Calu3 (cell line): ENCODE results near the gene HNRNPC. TPM values are rescaled to one million over a fixed set of nuclear protein-coding genes. Genes with fewer than 3 reads are reported as not detected.

Experiments used
- BruUV-seq: library from RNA; stranded (reverse); fragments of 400-500 nt; replicated peaks from 2 replicates; lab custom pipeline; 2021; lab: Mats Ljungman, UMichigan
- CTCF ChIA-PET: fragments of 300-600 bp; sonication (Branson Sonifier 250); formaldehyde crosslinking; loops from one replicate; lab custom pipeline; 2022; ENCODE audit warnings: antibody characterized with exemption; lab: Charles Lee
- DNase-seq: peaks from one replicate; pipeline ENCODE4 v3.0.0; 2022
- H3K27ac Mint-ChIP-seq: one replicate; pipeline ENCODE4 v1.8.0; 2022; ENCODE audit warnings: mixed read lengths; ENCODE audit not compliant: unreplicated experiment
- H3K27me3 Mint-ChIP-seq: one replicate; pipeline ENCODE4 v1.8.0; 2022; ENCODE audit warnings: mixed read lengths; ENCODE audit not compliant: unreplicated experiment
- H3K36me3 Mint-ChIP-seq: one replicate; pipeline ENCODE4 v1.8.0; 2022; ENCODE audit warnings: mild to moderate bottlenecking, moderate library complexity, mixed read lengths; ENCODE audit not compliant: insufficient read depth, unreplicated experiment
- H3K4me1 Mint-ChIP-seq: one replicate; pipeline ENCODE4 v1.8.0; 2022; ENCODE audit warnings: mild to moderate bottlenecking, low read depth, mixed read lengths; ENCODE audit not compliant: unreplicated experiment
- H3K4me3 Mint-ChIP-seq: one replicate; pipeline ENCODE4 v1.8.0; 2022; ENCODE audit warnings: mild to moderate bottlenecking, low read depth, moderate library complexity, mixed read lengths; ENCODE audit not compliant: unreplicated experiment
- H3K9me3 Mint-ChIP-seq: one replicate; pipeline ENCODE4 v1.8.0; 2022; ENCODE audit warnings: low read depth, mixed read lengths; ENCODE audit not compliant: unreplicated experiment
- intact Hi-C: fragments of 100-400 bp; cut with micrococcal nuclease; formaldehyde crosslinking; loops from one replicate; pipeline ENCODE4 v1.10.0; 2022; ENCODE audit not compliant: unreplicated experiment
- total RNA-seq: library from RNA; stranded (reverse); gene quantifications from 2 replicates; pipeline ENCODE4 v1.2.3, GENCODE V29; 2022
- TF ChIP-seq, protein P1 (sequence below): fragments of 200-600 bp; IDR thresholded peaks from one replicate; pipeline ENCODE4 v1.8.0; 2022; ENCODE audit warnings: antibody characterized with exemption; ENCODE audit not compliant: unreplicated experiment

Gene HNRNPC
- total RNA-seq, 1 experiment from 2014 or later = 476 TPM

DNA sequence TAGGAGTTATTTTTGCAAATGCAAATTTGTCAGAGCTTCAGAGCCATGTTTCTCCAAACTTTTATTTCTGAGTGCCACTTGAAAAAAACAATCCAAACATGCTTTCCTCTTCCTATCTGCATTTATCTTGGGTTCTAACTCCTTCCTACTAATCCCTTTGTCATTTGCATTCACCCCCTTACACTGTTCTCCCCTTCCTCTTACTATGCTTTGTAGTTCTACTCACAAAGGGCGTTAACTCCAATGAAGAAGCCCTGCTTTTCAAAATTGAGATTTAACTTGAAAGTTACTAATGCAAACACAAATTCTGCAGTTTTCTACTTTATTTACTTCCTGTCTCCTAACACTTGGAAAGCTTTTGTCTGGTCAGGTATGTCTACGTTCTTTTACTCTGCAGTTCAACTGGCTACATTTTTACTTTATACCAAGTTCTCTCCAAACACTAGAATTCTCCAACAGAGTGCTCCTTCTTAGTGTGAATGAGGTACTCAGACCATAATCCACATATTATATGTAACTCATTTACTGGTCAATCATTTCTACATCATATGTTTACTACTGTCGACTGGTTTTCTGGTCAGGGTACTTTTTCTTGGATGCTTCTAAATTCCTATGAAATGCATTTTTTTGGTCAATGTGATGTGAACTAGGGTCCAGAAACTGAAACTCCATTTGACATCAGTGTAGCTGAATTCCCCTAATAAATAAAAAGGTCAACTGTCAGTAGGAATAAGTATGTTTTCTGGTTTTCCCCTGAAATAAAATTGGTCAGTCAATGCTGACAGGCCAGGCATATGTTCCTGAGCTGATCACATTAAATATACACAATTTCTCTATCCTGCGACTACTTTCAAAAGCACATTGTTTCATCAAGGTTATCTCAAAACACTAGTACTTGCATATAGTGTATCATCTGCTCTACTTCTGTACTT is 62.2 kb downstream of the HNRNPC start:
- H3K9me3 Mint-ChIP-seq = no peaks in the 10 kb centered on the region
- TF ChIP-seq, protein P1, sequence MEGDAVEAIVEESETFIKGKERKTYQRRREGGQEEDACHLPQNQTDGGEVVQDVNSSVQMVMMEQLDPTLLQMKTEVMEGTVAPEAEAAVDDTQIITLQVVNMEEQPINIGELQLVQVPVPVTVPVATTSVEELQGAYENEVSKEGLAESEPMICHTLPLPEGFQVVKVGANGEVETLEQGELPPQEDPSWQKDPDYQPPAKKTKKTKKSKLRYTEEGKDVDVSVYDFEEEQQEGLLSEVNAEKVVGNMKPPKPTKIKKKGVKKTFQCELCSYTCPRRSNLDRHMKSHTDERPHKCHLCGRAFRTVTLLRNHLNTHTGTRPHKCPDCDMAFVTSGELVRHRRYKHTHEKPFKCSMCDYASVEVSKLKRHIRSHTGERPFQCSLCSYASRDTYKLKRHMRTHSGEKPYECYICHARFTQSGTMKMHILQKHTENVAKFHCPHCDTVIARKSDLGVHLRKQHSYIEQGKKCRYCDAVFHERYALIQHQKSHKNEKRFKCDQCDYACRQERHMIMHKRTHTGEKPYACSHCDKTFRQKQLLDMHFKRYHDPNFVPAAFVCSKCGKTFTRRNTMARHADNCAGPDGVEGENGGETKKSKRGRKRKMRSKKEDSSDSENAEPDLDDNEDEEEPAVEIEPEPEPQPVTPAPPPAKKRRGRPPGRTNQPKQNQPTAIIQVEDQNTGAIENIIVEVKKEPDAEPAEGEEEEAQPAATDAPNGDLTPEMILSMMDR = no peak
- peaks cover 95% of the 10 kb centered on the region for H3K36me3 Mint-ChIP-seq
- H3K4me3 Mint-ChIP-seq = no peak overlapping the region
- peaks cover 36% of the 10 kb centered on the region for H3K4me1 Mint-ChIP-seq
- BruUV-seq = no TSS peak
- no peak for DNase-seq
- peak overlapping the region; percentile 18 for H3K27ac Mint-ChIP-seq
- no peaks in the 10 kb centered on the region for H3K27me3 Mint-ChIP-seq
- CTCF ChIA-PET = interaction anchor here (0.6 kb wide), 1 partner anchor 228 kb away, joined by 3 read pairs; no protein-coding TSS in a partner anchor
- intact Hi-C loops = no loop called here

DNA sequence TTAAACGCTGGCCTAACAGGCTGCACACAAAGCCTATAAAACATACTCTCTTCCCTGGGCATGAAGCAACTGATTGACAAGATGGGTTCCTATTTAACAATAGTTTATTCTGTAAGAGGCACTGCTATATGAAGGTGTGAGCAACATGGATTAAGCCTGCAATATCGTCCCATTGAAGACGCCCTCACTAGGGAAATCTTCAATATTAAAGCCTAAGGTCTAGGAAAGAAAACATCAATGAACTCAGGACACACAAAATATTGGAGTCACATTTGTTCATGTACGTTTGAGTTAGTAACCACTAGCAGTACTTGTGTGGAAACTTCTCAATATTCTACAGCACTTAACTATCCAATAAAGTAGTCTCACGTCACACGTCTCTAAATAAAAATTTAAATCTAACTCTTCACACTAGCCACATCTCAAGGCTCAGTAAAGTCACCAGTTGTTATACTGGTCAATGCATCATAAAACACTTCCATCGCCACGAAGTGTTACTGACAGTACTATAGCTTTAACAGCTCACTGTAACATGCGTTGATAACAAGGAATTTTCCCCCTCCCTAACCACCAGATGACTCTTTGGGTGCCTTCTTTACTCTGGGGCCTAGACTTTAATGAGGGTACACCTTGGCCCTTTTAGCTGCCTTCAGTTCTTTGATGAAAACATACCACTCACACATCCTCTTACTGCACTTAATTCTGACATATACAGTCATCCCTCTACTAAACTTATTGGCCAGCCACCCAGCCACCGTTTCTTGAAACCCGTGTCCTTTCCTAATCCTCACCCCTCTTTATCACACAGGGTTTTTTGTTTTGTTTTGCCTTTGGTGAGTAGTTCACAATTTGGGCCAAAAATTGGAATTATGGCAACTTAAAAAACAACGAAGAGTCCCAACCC is 63.3 kb downstream of the HNRNPC start:
- no peak overlapping the region for H3K4me3 Mint-ChIP-seq
- no peaks in the 10 kb centered on the region for H3K9me3 Mint-ChIP-seq
- peaks cover 29% of the 10 kb centered on the region for H3K4me1 Mint-ChIP-seq
- CTCF ChIA-PET = no interaction called here
- TF ChIP-seq, protein P1 = no peak
- H3K36me3 Mint-ChIP-seq = peaks cover 93% of the 10 kb centered on the region
- H3K27ac Mint-ChIP-seq = peak overlapping the region; percentile 24
- DNase-seq = no peak
- no peaks in the 10 kb centered on the region for H3K27me3 Mint-ChIP-seq
- BruUV-seq = no TSS peak
- intact Hi-C loops = no loop called here

DNA sequence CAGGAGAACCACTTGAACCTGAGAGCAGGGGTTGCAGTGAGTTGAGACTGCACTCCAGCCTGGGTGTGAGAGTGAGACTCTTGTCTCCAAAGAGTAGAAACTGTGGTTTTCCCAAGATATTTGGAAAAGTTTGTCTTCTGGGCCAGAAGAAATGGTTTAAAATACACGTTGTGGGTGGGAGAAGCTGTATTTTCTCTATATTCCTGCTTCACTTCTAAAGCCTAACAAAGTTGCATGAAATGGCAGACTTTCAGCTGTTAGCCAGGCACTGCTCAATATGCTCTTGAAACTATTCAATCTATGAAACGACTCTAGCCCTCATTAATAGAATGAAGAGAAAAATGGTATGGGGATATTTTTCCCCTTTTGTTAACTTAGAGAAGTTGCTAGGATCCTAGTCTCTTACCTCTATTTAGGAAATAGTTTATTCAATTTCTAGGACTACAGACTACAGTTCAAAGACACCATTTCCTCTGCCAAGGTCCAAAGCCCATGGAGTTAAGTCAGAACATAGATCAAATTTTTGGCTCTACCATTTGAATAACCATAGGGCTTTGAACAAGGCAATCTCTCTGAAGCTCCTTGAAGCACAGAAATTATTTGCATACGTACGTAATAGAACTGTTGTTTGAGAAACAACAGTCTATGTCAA is 64.1 kb downstream of the HNRNPC start:
- BruUV-seq = no TSS peak
- no peak overlapping the region for H3K4me3 Mint-ChIP-seq
- CTCF ChIA-PET = no interaction called here
- H3K36me3 Mint-ChIP-seq = peaks cover 94% of the 10 kb centered on the region
- DNase-seq = no peak
- H3K9me3 Mint-ChIP-seq = no peaks in the 10 kb centered on the region
- no peak overlapping the region for H3K27ac Mint-ChIP-seq
- TF ChIP-seq, protein P1 = no peak
- H3K27me3 Mint-ChIP-seq = no peaks in the 10 kb centered on the region
- peaks cover 29% of the 10 kb centered on the region for H3K4me1 Mint-ChIP-seq
- intact Hi-C loops = no loop called here
